K562 (cell line): ENCODE measurements around the gene URM1. TPM values are rescaled to one million over a fixed set of nuclear protein-coding genes. Genes with fewer than 3 reads are reported as not detected.
A peak's percentile ranks its signal among the peaks of the same experiment; 100 is the strongest.

Experiments used
- ADNP ChIP-seq: fragments of 200-800 bp; sonication (Bioruptor generic); IDR thresholded peaks from 2 replicates; pipeline ENCODE4 v1.6.1; 2016; ENCODE audit warnings: missing genetic modification characterization, missing compliant biosample characterization
- CBFA2T2 ChIP-seq: fragments of 450-650 bp; conservative IDR thresholded peaks from 2 replicates; pipeline ENCODE4 v1.6.1; 2017; ENCODE audit warnings: mild to moderate bottlenecking
- EZH2 ChIP-seq: IDR thresholded peaks from 2 replicates; pipeline ENCODE4 v1.6.1; 2012; ENCODE audit warnings: low read depth, mild to moderate bottlenecking, inconsistent platforms, low read length, borderline replicate concordance
- KLF13 ChIP-seq: fragments of 450-650 bp; IDR thresholded peaks from 2 replicates; pipeline ENCODE4 v1.6.1; 2016; ENCODE audit warnings: missing genetic modification characterization, low read depth, mild to moderate bottlenecking, missing compliant biosample characterization, moderate library complexity, borderline replicate concordance
- NR2F6 ChIP-seq: fragments of 450-650 bp; formaldehyde crosslinking; IDR thresholded peaks from 2 replicates; pipeline ENCODE4 v1.4.0; 2020; ENCODE audit warnings: mild to moderate bottlenecking
- RBM14 ChIP-seq: fragments of 200-400 bp; formaldehyde crosslinking; IDR thresholded peaks from 2 replicates; pipeline ENCODE4 v1.6.1; 2018; ENCODE audit warnings: low read depth, mild to moderate bottlenecking, low read length, moderate library complexity, borderline replicate concordance; ENCODE audit not compliant: insufficient read depth
- RBM25 ChIP-seq: fragments of 200-400 bp; formaldehyde crosslinking; IDR thresholded peaks from 2 replicates; pipeline ENCODE4 v1.6.1; 2018; ENCODE audit warnings: low read length, low read depth, moderate library complexity; ENCODE audit not compliant: severe bottlenecking
- SMAD1 ChIP-seq: fragments of 150-350 bp; IDR thresholded peaks from 2 replicates; pipeline ENCODE4 v1.6.1; 2014; ENCODE audit warnings: low read length, low read depth; ENCODE audit not compliant: partially characterized antibody
- SMAD2 ChIP-seq: fragments of 150-350 bp; IDR thresholded peaks from 2 replicates; pipeline ENCODE4 v1.6.1; 2014; ENCODE audit warnings: low read depth, mild to moderate bottlenecking, low read length
- YY1 ChIP-seq, 3 experiments: IDR thresholded peaks; 2 replicates each; pipeline ENCODE4 v1.6.1; 2011; ENCODE audit warnings: low read length in 2 of 3, mild to moderate bottlenecking in 2 of 3, moderate library complexity in 2 of 3, borderline replicate concordance in 1 of 3, control low read depth in 1 of 3, low read depth in 1 of 3; ENCODE audit not compliant: insufficient read depth in 3 of 3, insufficient replicate concordance in 2 of 3, control insufficient read depth in 1 of 3, insufficient read length in 1 of 3; ENCODE audit errors: extremely low read depth in 1 of 3
- polyA plus RNA-seq, 8 experiments: library from polyadenylated mRNA; depleted of rRNA in 4 of 8; stranded (reverse) in 5 of 8; unstranded in 3 of 8; fragments of >200 nt; fragmentation: Nextera tagmentation in 2 of 8; fragmentation: Illumina TruSeq in 1 of 8; extraction: Ambion mirVana in 2 of 8; extraction: Trizol in 1 of 8; gene quantifications; 2 replicates each; pipeline versions ENCODE4 v1.2.1 to v1.2.3, GENCODE V29; 2011 to 2014; ENCODE audit warnings: inconsistent platforms in 1 of 8, missing spikeins in 1 of 8
- total RNA-seq, 7 experiments: library from RNA; depleted of rRNA in 6 of 7; stranded (reverse); fragments of >200 nt in 6 of 7; fragmentation: Illumina TruSeq in 2 of 7; extraction: Trizol in 2 of 7; gene quantifications; 2 replicates each; pipeline versions ENCODE4 v1.2.1 to v1.2.3, GENCODE V29; 2011 to 2021; ENCODE audit warnings: low replicate concordance in 1 of 7
- TF ChIP-seq, protein P1 (sequence below): sonication (generic); formaldehyde crosslinking; IDR thresholded peaks from 2 replicates; pipeline ENCODE4 v1.8.0; 2022; ENCODE audit warnings: missing genetic modification reagents, mild to moderate bottlenecking, moderate library complexity, borderline replicate concordance
- TF ChIP-seq, protein P2 (sequence below): fragments of 450-650 bp; IDR thresholded peaks from 2 replicates; pipeline ENCODE4 v1.6.1; 2017; ENCODE audit warnings: antibody characterized with exemption
- TF ChIP-seq, protein P3 (sequence below): fragments of 450-650 bp; conservative IDR thresholded peaks from 2 replicates; pipeline ENCODE4 v1.6.1; 2016; ENCODE audit warnings: missing genetic modification characterization, low read depth, mild to moderate bottlenecking, missing compliant biosample characterization, moderate library complexity
- TF ChIP-seq, protein P4 (sequence below): sonication (generic); formaldehyde crosslinking; IDR thresholded peaks from 2 replicates; pipeline ENCODE4 v1.8.1; 2022; ENCODE audit warnings: missing genetic modification reagents
- TF ChIP-seq, protein P5 (sequence below): fragments of 250-450 bp; sonication (Bioruptor Pico); IDR thresholded peaks from 2 replicates; pipeline ENCODE4 v1.5.0; 2020; ENCODE audit warnings: mild to moderate bottlenecking
- TF ChIP-seq, protein P6 (sequence below): fragments of 250-450 bp; sonication (Bioruptor Pico); IDR thresholded peaks from 2 replicates; pipeline ENCODE4 v1.4.0; 2020

Gene URM1
- total and polyA plus RNA-seq, 9 of the 15 experiments (the other 6 are each of a cell fraction or from before 2014, with no cell fraction given) = 10.1 to 88.9 (median 53.3) TPM

DNA sequence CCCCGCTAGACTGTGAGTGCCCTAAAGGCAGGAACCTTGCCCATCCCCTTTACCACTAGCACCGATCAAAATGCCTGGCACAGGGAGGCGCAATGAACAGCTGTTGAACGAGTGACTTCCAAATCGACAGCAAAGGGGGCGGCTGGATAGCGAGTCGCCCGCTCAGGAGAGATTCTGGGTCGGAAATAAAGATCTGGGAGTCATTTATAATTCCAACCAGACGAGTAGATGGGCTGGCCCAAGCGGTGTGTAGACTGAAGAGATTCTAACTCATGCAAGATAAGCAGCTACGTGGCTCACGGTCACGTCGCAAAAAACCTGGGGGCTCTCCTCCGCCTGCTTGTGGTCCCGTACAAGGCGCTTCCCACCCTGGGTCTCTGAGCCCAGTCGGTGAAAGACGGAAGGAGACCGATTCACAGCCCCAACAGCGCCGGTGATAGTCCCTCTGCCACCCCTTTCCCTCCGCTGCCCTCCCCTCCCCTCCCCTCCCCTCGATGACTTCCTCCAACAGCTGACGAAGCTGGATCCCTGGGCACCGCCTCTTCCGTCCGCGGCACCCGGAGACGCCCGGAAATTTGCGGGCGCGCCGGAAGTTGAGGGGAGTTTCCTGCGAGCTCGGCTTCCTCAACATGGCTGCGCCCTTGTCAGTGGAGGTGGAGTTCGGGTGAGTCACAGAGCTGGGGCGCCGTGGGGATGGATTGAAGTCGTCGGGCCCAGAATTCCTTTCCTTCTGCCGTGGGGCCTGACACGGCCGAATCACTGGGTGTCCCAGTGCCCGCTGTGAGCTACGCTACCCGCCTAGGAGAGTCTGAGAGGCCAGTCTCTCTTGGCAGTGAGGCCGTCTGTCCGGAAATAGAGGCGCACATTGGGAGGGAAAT, at the start of gene URM1 (continued):
- TF ChIP-seq, protein P1, sequence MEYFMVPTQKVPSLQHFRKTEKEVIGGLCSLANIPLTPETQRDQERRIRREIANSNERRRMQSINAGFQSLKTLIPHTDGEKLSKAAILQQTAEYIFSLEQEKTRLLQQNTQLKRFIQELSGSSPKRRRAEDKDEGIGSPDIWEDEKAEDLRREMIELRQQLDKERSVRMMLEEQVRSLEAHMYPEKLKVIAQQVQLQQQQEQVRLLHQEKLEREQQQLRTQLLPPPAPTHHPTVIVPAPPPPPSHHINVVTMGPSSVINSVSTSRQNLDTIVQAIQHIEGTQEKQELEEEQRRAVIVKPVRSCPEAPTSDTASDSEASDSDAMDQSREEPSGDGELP (CRISPR knock-in tag) = peak; percentile 94
- TF ChIP-seq ADNP = no peak
- TF ChIP-seq, protein P2, sequence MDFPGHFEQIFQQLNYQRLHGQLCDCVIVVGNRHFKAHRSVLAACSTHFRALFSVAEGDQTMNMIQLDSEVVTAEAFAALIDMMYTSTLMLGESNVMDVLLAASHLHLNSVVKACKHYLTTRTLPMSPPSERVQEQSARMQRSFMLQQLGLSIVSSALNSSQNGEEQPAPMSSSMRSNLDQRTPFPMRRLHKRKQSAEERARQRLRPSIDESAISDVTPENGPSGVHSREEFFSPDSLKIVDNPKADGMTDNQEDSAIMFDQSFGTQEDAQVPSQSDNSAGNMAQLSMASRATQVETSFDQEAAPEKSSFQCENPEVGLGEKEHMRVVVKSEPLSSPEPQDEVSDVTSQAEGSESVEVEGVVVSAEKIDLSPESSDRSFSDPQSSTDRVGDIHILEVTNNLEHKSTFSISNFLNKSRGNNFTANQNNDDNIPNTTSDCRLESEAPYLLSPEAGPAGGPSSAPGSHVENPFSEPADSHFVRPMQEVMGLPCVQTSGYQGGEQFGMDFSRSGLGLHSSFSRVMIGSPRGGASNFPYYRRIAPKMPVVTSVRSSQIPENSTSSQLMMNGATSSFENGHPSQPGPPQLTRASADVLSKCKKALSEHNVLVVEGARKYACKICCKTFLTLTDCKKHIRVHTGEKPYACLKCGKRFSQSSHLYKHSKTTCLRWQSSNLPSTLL = no peak
- TF ChIP-seq, protein P3, sequence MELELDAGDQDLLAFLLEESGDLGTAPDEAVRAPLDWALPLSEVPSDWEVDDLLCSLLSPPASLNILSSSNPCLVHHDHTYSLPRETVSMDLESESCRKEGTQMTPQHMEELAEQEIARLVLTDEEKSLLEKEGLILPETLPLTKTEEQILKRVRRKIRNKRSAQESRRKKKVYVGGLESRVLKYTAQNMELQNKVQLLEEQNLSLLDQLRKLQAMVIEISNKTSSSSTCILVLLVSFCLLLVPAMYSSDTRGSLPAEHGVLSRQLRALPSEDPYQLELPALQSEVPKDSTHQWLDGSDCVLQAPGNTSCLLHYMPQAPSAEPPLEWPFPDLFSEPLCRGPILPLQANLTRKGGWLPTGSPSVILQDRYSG (tag) = no peak
- TF ChIP-seq, protein P4, sequence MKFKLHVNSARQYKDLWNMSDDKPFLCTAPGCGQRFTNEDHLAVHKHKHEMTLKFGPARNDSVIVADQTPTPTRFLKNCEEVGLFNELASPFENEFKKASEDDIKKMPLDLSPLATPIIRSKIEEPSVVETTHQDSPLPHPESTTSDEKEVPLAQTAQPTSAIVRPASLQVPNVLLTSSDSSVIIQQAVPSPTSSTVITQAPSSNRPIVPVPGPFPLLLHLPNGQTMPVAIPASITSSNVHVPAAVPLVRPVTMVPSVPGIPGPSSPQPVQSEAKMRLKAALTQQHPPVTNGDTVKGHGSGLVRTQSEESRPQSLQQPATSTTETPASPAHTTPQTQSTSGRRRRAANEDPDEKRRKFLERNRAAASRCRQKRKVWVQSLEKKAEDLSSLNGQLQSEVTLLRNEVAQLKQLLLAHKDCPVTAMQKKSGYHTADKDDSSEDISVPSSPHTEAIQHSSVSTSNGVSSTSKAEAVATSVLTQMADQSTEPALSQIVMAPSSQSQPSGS (CRISPR knock-in tag) = no peak
- TF ChIP-seq NR2F6 (CRISPR knock-in tag) = no peak
- no peak for TF ChIP-seq KLF13 (tag)
- TF ChIP-seq, protein P5, sequence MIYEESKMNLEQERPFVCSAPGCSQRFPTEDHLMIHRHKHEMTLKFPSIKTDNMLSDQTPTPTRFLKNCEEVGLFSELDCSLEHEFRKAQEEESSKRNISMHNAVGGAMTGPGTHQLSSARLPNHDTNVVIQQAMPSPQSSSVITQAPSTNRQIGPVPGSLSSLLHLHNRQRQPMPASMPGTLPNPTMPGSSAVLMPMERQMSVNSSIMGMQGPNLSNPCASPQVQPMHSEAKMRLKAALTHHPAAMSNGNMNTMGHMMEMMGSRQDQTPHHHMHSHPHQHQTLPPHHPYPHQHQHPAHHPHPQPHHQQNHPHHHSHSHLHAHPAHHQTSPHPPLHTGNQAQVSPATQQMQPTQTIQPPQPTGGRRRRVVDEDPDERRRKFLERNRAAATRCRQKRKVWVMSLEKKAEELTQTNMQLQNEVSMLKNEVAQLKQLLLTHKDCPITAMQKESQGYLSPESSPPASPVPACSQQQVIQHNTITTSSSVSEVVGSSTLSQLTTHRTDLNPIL (CRISPR knock-in tag) = no peak
- TF ChIP-seq YY1 (IDR thresholded peaks at IDR 0.05; ENCODE audit: borderline replicate concordance in 1 of 3, control insufficient read depth in 1 of 3, extremely low read depth in 1 of 3, insufficient read depth in 3 of 3, insufficient read length in 1 of 3, insufficient replicate concordance in 2 of 3, low read depth in 1 of 3, low read length in 2 of 3) = peak; percentile 84 to 98 (median 95)
- TF ChIP-seq, protein P6, sequence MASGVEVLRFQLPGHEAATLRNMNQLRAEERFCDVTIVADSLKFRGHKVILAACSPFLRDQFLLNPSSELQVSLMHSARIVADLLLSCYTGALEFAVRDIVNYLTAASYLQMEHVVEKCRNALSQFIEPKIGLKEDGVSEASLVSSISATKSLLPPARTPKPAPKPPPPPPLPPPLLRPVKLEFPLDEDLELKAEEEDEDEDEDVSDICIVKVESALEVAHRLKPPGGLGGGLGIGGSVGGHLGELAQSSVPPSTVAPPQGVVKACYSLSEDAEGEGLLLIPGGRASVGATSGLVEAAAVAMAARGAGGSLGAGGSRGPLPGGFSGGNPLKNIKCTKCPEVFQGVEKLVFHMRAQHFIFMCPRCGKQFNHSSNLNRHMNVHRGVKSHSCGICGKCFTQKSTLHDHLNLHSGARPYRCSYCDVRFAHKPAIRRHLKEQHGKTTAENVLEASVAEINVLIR (CRISPR knock-in tag) = no peak
- no peak for TF ChIP-seq RBM14
- TF ChIP-seq SMAD1 = peak; percentile 64
- TF ChIP-seq RBM25 = no peak
- TF ChIP-seq EZH2 = no peak
- TF ChIP-seq SMAD2 = no peak
- TF ChIP-seq CBFA2T2 = no peak
